Ramos (cell line): ENCODE data around the gene TMEM169.

ENCODE experiments used
- in situ Hi-C: fragments of 300-500 bp; cut with MboI; formaldehyde crosslinking; loops from one replicate; pipeline ENCODE4 v1.14.3; 2022; ENCODE audit warnings: low sequenced_read_pairs; ENCODE audit not compliant: unreplicated experiment

Gene TMEM169

DNA sequence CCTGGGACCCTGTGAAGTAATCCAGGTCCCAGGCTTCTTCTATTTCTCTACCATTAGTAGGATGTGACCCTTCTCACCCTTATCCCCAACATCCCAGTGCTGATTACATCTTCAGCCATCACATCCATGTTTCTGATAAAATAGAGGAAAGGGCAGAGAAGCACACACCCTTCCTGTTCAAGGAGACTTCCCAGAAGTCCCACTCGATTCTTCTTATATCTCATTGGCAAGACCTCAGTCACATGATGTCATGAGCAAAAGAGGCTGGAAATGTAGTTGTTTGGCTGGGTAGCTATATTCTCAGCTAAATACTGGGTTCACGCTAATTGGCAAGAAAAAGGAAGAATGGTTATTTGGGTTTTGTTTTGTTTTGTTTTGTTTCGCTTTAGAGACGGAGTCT is 19.4 kb downstream of the TMEM169 start:
- in situ Hi-C loops, result no loop called here

DNA sequence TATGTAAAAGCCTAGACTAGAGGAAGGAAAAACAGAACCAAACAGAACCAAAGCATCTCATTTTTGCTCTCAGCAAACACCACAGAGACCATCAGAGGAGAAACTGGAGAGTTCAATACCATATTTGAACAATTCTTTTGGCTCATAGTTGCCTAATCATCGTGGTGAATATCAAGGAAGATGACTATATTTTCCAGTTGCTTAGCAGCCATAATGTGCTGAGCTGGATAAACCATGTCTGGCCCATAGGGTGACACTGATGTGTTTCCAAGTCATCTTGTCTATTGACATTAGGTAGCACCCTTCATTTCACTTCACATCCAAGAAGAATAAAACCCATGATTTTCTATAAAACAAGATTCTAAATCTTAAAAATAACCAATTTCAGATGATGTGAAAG is 21.5 kb downstream of the TMEM169 start:
- in situ Hi-C loops, result no loop called here

DNA sequence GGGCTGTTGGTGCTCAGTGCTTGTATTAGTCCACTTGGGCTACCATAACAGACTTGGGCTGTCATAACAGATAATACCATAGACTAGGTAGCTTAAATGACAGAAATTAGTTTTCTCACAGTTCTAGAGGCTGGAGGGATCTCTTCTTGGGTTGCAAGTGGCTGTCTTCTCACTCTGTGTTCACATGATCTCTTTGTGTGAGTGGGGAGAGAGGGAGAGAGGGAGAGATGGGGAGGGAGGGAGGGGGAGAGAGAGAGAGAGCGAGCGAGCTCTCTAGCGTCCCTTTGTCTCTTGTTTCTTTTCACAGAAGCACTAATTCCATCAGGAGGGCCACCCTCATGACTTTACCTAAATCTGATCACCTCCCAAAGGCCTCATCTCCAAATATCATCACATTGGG is 23.0 kb downstream of the TMEM169 start:
- in situ Hi-C loops, result no loop called here

DNA sequence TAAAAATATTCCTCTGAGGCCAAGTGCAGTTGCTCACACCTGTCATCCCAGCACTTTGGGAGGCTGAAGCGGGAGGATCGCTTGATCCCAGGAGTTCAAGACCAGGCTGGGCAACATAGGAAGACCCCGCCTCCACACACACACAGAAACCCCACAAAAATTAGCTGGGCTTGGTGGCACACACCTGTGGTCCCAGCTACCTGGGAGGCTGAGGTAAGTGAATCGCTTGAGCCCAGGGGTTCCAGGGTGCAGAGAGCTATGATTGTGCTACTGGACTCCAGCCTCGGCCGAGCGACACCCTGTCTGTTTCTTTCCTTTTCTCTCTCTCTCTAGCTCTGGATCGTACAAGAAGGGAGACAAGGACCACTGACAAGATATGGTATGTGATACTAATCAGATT is 25.6 kb downstream of the TMEM169 start:
- in situ Hi-C loops, result no loop called here

DNA sequence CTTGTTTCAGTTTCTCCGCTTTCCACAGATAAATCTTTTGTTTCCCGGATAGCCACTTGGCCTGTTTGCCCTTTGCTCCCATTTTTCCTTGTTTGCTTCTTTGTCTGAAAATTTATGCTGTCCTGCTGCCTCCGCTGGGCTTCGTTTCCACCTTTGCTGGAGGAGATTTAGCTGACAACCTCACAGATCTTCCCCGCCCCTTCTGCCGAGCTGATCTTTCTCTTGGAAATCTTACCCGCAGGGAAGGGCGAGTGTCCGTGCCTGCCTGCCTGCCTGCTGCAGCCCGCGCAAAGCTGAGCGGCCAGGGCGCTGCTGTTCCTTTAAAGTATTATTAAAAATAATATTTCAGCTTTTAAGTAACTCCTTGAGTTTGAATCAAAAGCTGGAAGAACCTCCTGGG is 26.0 kb downstream of the TMEM169 start:
- in situ Hi-C loops, result no loop called here

DNA sequence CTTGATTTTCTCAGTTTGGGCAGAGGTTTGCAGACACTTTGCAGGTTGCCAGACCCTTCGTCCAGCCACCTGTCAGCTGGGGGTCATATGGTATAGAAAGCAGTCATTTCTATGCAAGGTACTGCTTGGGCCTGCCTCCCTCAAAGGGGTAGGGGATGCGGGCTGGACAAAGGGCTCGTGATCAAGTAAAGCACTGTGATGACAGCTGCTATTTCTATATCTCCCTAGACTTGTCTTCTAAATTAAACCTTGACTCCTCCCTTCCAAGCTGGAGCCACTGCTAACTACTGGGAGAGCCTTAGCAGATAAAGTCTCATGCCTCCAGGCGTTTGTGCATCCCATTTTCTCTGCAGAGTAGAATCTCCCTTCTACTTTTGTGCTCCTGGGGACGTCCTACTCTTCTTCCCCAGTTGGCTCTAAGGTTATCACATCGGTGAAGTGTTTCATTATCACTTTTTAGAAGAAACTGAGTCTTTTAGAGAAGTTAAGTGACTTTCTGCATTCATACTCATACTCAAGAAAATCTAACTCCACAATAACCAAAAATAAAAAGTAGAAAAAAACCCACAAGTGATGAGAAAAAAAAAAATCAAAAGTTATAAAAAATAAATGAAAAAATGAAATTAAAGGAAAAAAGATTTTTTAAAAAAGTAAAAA is 26.7 kb downstream of the TMEM169 start:
- in situ Hi-C loops, result no loop called here

DNA sequence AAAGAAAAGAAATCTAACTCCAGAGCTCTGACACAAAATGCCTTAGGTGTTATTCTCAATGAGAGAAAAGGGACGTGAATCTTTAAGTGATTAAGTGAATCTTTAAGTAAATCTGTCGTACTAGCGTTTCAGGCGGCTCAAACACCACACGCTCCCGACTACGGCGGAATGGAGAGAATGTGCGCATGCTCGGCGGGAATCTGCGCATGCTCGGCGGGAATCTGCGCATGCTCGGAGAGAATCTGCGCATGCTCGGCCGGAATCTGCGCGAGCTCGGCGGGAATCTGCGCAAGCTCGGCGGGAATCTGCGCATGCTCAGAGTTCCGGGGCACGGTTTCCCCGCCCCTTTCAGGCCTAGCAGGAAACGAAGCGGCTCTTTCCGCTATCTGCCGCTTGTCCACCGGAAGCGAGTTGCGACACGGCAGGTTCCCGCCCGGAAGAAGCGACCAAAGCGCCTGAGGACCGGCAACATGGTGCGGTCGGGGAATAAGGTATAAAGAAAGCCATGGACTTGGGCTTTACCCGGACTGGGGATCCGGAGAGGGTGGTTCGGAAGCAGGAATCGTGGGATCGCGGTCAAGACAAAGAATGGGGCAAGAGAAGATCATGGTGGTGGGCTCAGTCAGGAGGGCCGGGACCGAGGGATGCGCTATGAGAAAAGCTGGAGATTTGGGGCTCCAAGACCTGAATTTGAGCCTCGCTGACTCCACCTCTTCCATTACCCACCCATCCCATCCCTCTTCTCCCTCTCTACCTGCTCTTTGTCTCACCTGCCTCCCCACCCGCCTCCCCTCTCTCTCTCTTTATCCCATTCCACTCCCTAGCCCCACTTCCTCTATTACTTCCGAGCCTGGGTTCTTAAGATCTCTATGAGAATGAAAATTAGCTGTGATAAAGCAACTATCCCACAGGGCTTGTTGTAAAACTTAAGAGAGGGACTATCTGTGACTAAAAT is 27.5 kb downstream of the TMEM169 start, which contains the start of gene XRCC5:
Gene XRCC5 (plus strand): TSS at position 382 of the 955 bp plus-strand sequence. CDS start 89 bp downstream, at position 471.
- in situ Hi-C loops, result no loop called here

DNA sequence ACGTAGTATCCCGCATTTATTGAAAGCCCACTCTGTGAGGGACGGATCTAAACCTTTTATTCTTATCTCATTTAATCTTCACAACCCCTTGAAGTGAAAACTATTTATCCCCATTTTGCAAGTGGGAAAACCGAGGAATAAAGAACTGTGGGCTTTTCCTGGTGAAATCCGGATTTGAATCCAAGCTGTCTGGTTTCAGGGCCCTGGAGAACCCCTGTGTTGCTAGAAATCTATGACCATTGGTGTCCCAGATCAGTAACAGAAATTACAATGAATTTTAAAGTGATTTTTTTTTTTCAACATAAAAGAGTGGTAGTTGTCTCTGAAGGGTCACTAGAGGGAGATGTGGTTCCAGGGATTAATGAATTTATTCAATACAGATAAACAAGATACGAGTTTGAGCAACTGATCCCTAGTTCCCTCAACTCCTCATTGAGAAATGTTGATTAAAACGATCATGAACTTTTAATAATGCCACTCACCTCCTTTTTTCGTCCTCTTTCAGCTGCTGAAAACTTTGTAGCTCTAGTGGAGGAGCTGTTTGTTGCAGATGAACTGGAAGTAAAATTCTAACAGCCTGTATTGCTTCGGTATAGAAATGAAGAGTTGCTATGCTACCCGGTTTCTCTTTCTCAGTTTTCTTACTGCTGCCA is 28.4 kb downstream of the TMEM169 start:
- in situ Hi-C loops, result no loop called here

DNA sequence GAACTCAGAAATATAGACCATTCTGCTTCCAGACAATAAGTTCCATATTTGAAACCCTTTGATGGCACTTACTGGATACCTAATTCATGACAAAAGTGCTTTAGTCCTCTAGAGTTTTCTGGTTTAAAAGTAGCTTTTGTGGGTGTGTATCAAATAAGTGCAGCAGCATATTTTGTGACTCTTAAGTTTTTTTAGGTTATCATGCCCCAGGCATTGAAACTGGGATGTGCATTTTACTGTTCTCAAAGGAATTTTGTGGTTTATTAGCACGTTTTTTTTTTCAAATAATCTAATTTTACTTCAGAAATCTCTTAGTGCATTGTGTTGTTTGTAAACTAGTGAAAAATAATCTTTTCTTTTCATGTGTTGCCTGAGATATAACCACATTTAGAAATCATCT is 28.9 kb downstream of the TMEM169 start:
- in situ Hi-C loops, result no loop called here

DNA sequence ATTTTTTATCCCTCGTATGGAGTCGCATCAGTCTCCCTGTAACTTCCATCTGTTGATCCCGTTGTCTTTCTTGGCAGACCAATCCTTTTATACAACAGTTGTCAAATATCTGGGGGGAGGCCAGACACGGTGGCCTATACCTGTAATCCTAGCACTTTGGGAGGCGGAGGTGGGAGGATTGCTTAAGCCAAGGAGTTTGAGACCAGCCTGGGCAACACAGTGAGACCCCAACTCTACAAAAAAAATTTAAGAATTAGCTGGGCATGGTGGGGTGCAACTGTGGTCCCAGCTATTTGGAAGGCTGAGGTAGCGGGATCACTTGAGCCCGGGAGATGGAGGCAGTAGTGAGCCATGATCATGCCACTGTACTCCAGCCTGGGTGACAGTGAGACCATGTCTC is 29.4 kb downstream of the TMEM169 start:
- in situ Hi-C loops, result no loop called here

DNA sequence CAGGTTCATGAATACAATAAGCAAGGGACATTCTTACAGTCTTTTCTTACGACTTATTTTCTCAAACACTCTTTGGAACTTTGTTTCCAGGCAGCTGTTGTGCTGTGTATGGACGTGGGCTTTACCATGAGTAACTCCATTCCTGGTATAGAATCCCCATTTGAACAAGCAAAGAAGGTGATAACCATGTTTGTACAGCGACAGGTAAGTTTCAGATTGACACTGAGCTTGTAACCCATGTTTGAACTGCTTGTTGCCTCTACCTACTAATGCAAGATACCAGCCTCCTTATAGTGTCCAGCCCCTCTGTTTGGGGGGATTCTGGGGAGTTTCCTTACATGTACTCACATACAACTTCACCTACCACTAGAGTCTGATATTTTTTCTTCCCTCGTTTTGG is 31.2 kb downstream of the TMEM169 start:
- in situ Hi-C loops, result no loop called here

DNA sequence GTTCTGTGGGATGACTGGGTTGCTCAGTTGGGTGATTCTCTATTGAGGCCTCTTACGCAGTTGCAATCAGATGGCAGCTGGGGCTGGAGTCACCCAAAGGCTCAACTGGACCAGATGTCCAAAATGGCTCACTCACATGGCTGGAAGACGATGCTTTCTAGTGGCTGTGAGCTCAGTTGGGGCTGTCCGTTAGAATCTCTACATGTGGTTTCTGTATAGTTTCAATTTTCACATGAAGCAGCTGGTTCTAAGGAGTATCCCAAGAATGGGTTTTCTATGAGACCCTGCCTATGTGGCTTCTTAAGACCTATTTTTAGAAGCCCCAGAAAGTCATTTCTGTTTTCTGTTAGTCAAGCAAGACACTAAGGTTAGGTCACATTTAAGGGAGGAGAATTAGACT is 31.9 kb downstream of the TMEM169 start:
- in situ Hi-C loops, result no loop called here

DNA sequence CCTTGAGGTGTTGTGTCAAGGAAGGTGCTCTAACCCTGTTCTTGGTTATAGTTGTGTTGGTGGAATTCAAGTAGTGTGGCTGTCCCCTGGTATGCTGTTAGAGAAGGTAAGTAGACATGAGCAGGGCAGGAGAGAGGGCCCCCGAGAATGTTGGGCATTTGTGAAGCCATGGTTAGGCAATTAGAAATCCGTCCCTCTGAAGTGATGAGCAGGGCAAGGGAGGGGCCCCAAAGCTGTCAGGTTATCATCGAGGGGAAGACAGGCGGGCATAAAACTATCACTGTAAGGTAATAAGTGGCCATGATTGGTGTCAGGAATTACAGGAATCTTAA is 32.6 kb downstream of the TMEM169 start:
- in situ Hi-C loops, result no loop called here

DNA sequence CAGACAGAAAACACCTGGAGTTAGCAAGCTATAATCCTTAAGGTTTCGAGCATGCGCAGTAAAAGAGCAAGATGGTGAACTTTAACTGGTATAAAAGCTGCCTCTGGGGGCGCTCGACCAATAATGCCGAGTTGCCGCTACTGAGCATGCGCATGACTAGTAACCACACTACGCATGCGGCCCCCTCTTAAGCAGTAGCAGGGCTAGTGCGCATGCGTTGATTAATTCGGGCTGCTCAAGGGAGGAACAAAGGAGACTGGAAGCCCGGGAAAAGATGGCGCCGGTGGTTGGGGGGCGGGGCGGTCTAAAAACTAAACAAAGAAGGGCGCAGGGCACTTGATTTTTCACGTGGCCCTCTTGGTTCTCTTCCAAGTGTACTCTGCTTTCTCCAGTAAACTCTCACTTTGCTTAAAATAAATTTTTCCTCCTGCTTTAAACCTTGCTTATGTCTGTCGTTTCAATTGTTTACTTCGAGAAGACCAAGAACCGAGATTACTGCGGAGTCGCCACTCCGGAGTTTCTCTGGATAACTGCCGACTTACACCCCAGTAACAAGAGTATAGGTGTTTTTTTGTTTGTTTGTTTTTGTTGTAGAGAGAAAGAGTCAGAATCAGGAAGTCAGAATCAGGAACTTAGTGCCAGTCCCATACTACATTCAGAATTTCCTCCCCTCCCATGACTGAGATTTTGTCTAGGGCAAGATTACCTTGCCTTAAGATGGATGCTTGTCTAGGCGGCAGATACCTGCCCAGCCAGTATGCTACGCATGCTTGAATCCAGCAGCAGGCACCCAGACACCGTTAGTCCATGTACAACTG is 33.2 kb downstream of the TMEM169 start:
- in situ Hi-C loops, result no loop called here

DNA sequence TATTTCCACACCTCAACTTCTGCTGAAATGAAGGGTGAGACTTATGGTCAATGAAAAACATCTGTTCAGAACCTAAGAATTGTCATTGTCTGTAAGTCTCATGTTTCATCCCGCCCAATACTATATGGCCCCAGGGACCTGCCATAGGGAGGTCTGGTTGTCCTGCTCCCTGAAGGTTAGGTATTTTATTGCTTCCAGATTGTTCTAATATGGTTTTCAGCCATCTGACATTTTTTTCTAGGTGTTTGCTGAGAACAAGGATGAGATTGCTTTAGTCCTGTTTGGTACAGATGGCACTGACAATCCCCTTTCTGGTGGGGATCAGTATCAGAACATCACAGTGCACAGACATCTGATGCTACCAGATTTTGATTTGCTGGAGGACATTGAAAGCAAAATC is 34.7 kb downstream of the TMEM169 start:
- in situ Hi-C loops, result no loop called here

DNA sequence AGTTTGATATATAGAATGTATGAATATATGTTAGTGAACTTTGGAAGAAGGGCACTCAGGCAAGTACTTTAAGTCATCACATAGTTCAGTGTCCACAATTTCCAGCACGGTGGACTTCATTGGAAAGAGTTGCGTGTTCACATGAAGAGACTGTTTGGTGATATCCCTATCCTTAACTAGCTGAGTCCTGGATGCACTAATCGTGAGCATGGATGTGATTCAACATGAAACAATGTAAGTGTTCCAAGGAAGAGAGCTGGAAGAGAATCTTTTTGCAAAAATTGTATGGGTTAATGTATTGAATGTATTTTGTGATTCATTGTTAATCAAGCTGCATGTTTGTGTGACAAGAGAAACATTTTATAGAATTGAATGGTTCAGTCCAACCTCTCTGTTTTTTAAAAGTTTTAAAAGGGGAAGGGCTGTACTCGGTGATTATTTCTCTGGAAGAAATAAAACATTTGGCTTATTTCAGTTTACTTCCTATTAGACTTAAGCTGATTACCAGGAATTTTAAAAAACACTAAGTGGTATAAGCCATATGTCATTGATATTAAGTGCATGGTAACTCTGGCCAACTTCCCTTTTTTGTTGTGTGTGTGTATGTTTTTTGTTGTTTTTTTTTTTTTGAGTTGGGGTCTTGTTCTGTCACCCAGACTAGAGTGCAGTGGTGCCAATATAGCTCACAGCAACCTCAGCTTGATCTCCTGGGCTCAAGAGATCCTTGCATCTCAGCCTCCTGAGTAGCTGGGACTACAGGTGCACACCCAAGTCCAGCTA is 36.0 kb downstream of the TMEM169 start:
- in situ Hi-C loops, result no loop called here

DNA sequence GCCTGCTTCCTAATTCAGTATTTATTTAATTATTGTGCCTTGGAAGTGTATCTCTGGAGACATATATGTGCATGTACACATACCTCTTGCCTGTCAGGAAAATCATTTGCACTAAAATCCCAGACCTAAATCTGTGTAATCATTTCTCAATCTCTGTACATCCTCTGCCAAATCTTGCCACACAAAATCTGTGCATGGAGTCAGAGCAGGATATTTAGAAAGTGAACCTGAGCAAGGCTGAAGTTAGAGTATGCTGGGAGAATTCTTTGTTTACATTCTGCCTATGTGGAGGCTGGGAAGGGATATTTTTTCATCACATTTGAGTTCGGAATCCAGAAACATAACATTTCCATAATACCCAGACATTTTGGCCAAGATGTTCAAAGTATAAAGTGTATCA is 36.8 kb downstream of the TMEM169 start:
- in situ Hi-C loops, result no loop called here

DNA sequence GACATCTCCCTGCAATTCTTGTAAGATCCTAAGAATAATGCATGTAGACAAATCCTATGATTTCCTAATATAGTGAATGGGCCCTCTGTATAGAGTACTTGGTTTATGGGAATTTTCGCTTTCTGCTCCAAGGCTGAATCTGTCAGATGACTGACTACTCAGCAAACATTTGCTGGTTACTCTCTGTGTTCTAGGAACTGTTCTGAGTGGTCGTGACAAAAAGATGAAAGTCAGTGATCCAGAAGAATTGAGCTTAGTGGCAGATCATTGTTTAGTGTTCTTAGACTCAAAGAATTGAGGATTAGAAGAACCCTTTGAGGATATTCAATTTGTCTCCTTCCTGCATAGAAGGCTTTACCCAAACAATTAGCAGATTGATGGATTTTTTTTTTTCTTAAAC is 37.4 kb downstream of the TMEM169 start:
- in situ Hi-C loops, result no loop called here

DNA sequence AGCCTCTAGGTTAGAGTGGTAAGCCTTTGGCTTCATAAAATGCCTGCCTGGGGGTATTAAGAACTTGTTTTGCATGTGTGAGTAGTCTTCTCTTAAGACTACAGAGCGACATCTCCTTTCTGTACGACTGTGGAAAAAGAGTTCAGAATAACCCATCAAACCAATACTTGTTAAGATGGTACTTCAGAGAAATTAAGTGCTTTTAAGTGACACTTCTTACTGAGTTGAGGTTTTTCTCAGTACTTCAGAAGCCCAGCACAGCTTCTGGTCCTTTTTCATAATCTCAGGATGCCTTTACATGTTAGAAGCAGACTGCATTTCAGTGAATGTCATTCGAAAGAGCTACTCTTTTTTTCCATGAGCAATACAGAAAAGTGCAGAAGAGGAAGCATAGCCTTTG is 38.3 kb downstream of the TMEM169 start:
- in situ Hi-C loops, result no loop called here

DNA sequence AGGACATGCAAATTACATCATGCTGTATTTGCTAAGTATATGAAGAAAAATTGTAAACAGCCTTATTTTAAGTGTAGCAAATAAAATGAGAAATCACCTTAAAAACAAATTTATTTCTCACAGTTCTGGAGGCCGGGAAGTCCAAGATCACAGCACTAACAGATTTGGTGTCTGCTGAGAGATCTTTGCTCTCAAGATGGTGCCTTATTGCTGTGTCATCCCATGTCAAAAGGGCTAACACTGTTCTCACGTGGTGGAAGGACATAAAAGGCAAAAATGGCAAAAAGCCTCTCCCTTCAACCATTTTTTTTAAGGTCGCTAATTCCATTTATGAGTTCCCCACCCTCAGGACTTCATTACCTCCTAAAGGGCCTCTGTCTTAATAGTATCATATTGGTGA is 39.5 kb downstream of the TMEM169 start:
- in situ Hi-C loops, result no loop called here
